ENCODE data around the gene ANK3.

ANK3 gene

DNA sequence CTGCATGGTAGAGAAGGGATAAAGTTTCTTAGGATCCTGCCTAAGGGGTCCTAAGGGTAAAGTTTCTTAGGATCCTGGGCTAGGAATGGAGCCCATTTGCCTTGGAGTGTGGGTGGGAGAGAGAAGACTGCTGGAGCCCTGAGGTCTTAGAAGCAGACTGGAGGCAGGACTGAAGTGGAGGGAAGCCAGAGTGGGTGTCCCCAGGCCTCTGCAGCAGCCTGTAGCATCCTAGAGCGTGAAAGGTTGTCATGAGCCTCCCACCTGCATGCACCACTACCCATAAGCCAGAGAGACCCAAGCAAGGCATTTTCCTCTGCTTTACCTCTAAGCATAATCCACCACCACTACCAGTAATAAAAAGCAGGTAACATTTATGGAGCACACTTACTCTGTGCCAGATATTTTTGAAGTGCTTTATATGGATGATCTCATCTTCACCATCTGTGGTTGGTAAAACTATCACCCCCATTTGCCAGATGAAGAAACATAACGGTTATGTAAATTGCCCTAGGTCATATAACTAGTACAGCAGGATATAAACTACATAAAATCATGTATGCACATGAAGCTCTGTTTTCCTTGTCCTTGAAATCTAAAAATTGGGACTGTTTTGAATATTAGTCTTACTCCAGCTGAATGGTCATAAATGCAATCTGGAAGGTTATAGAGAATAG is 379.8 kb downstream of the ANK3 start:
- DNase-seq (ENCODE audit: low read depth): no peak
- no peak overlapping the region for H3K4me3 ChIP-seq (ENCODE audit: low read depth, low read length)
- TF ChIP-seq, protein P1, sequence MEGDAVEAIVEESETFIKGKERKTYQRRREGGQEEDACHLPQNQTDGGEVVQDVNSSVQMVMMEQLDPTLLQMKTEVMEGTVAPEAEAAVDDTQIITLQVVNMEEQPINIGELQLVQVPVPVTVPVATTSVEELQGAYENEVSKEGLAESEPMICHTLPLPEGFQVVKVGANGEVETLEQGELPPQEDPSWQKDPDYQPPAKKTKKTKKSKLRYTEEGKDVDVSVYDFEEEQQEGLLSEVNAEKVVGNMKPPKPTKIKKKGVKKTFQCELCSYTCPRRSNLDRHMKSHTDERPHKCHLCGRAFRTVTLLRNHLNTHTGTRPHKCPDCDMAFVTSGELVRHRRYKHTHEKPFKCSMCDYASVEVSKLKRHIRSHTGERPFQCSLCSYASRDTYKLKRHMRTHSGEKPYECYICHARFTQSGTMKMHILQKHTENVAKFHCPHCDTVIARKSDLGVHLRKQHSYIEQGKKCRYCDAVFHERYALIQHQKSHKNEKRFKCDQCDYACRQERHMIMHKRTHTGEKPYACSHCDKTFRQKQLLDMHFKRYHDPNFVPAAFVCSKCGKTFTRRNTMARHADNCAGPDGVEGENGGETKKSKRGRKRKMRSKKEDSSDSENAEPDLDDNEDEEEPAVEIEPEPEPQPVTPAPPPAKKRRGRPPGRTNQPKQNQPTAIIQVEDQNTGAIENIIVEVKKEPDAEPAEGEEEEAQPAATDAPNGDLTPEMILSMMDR (IDR thresholded peaks at IDR 0.05; ENCODE audit: insufficient read depth, low read depth, low read length, missing control alignments): no peak

DNA sequence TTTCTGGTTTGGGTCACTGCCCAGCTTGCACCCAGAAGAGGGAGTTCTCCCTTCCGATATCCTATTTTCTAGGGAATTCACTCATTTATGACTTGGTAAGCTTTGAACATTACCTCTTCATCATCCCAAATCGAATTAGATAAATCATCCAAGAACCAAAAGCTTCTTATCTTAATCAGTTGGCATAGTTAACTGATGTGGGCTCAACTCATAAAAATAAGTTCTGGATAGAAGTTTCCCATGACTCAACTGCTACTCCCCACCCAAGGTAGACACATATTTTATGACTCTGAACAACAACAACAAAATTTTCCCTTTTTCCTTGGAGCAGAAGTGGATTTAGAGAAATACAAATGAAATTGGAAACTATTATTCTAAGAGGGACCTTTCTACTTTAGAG is 380.4 kb downstream of the ANK3 start:
- TF ChIP-seq, protein P1 (IDR thresholded peaks at IDR 0.05; ENCODE audit: insufficient read depth, low read depth, low read length, missing control alignments): no peak
- no peak for DNase-seq (ENCODE audit: low read depth)
- H3K4me3 ChIP-seq (ENCODE audit: low read depth, low read length): no peak overlapping the region

DNA sequence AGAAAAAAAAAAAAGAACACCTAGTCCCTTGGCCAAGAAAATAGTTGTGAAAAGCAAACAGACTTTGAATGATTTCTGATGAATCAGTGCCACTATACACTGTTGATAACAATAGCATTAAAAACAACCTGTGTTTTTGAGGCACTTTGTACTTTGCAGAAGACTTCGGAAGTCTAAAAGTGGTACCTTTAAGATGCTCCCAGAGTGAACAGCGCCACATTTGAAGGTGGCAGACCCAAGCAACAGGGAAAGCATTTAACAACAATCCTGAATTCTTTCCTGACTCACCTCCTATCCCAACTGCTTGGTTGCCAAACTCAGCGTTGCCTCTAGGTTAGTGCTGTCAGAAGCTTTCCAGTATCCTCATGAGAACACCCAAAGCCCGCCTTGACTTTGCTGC is 380.9 kb downstream of the ANK3 start:
- no peak overlapping the region for H3K4me3 ChIP-seq (ENCODE audit: low read depth, low read length)
- no peak for DNase-seq (ENCODE audit: low read depth)
- TF ChIP-seq, protein P1 (IDR thresholded peaks at IDR 0.05; ENCODE audit: insufficient read depth, low read depth, low read length, missing control alignments): no peak

DNA sequence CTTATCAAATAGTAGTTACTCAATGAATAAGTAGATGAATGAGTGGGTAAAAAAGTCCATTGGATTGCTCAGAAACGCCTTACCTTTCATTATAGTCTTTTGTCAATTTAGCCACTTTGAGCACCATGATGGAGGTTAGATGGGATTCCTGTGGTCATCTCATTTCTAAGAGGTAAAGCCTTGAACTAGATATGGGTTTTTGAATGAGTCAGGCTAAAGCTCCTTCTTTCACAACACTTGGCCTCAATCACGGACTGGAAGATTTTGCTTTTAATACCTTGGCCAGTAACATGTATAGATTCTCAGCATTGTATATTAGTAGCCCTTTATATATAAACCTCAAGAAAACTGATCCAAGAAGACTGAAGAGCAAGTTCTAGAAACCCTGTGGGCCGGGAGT is 383.6 kb downstream of the ANK3 start:
- TF ChIP-seq, protein P1 (IDR thresholded peaks at IDR 0.05; ENCODE audit: insufficient read depth, low read depth, low read length, missing control alignments): no peak
- DNase-seq (ENCODE audit: low read depth): peak; percentile 11

DNA sequence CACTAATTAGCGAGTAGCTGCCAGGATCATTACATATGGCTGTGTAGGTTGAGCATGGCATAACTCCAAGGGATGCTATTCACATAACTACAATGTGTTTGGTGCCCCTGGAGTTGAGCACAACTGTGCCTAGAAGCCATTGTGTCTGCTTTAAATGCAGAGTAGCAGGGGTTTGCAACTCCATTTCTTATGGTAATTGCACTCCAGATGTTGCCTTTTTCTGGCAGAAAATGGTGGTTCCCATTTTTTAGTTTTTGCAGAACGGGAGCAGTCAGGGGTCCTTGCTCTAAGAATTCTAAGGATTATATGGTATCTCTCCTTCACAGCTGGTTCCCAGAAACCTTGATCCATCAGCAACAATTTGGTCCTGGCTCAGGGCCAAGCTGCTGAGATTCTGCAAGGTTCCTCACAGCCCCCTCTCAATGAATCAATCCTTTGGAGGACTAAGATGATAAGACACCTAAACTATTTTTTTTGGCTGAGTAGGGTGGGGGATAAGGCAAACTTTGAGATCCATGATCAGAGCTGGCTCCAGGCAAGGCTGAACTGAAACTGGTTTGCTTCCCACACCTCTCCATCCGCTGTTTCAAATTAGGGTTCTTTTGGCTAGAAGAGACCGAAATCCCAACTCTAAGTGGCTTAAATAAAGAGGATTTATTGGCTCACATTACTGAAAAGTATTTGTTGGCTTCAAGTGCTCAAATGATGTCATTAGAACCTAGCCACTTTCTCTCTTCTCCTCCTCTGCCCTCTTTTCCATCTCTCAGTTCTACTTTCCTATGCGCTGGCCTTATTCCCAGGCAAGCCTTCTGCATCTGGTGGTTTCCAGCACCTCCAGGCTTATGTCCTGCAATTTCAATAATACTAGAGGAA is 385.8 kb downstream of the ANK3 start:
- TF ChIP-seq, protein P1 (IDR thresholded peaks at IDR 0.05; ENCODE audit: insufficient read depth, low read depth, low read length, missing control alignments): no peak
- DNase-seq (ENCODE audit: low read depth): no peak
- no peak overlapping the region for H3K4me3 ChIP-seq (ENCODE audit: low read depth, low read length)

More for the DNA sequence above, 383.6 kb downstream of the ANK3 start:
- H3K4me3 ChIP-seq (ENCODE audit: low read depth, low read length): no peak overlapping the region

DNA sequence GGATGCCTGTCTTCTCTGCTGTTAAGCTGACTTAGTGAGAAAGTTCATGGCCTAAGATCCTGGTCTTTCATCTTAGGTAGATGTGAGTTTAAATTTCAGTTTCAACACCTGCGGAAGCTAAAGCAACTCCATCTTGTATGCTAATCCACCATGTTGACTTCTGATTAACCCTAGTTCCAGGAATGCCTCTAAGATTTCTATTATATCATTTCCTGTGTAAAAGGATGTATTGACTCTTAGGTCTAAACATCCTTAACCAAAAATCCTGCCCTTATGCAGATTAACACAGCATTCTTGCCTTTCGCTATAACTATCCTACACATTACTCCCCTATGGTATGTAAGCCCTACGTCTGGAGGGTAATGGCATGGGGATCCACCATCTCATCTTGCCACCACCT is 388.9 kb downstream of the ANK3 start:
- no peak overlapping the region for H3K4me3 ChIP-seq (ENCODE audit: low read depth, low read length)
- no peak for DNase-seq (ENCODE audit: low read depth)
- TF ChIP-seq, protein P1 (IDR thresholded peaks at IDR 0.05; ENCODE audit: insufficient read depth, low read depth, low read length, missing control alignments): no peak
